Ascending aorta (tissue), 2 donors: ENCODE data around the gene LRRIQ3. TPM values are rescaled to one million over a fixed set of nuclear protein-coding genes. Genes with fewer than 3 reads are reported as not detected.

Experiments
- DNase-seq, 2 donors: peaks; one replicate each; pipeline ENCODE4 v3.0.0-alpha.2; 2019; ENCODE audit warnings: low spot score in 2 of 2
- H3K27ac ChIP-seq, 2 donors: fragments of 200-600 bp; sonication (generic); one replicate each; pipeline ENCODE4 v1.5.1; 2016 to 2017; ENCODE audit warnings: mild to moderate bottlenecking in 1 of 2
- H3K27me3 ChIP-seq: fragments of 200-600 bp; sonication (generic); one replicate; pipeline ENCODE4 v1.5.1; 2017
- H3K36me3 ChIP-seq, 2 donors: fragments of 200-600 bp; sonication (generic); one replicate each; pipeline ENCODE4 v1.5.1; 2016
- H3K4me1 ChIP-seq, 2 donors: fragments of 200-600 bp; sonication (generic); one replicate each; pipeline ENCODE4 v1.5.1; 2016 to 2017; ENCODE audit warnings: mild to moderate bottlenecking in 1 of 2
- H3K4me3 ChIP-seq, 2 donors: fragments of 200-600 bp; sonication (generic); one replicate each; pipeline ENCODE4 v1.5.1; 2016 to 2017; ENCODE audit warnings: mild to moderate bottlenecking in 1 of 2
- H3K9me3 ChIP-seq, 2 donors: fragments of 200-600 bp; sonication (generic); one replicate each; pipeline ENCODE4 v1.5.1; 2016
- CTCF ChIP-seq, 3 experiments: fragments of 200-600 bp in 2 of 3; fragments of 450-650 bp in 1 of 3; sonication (generic) in 2 of 3; IDR thresholded peaks; one replicate each; pipeline ENCODE4 v1.5.1; 2016 to 2019; ENCODE audit warnings: antibody characterized with exemption in 3 of 3, mild to moderate bottlenecking in 1 of 3, moderate library complexity in 1 of 3
- intact Hi-C: fragments of 100-400 bp; cut with DNase I; formaldehyde crosslinking; loops from one replicate; pipeline ENCODE4 v1.15.1; 2023
- total RNA-seq: library from RNA; depleted of rRNA; stranded (reverse); fragments of >200 nt; gene quantifications from one replicate; pipeline ENCODE4 v1.1.0, GENCODE V29; 2016

The LRRIQ3 gene
- total RNA-seq, 1 donor from 2014 or later = not detected

- Histone ChIP-seq H3K4me1 (no peaks in the 10 kb centered on the region), H3K36me3 (peaks cover 0 to 5% of the 10 kb centered on the region in 2 donors), H3K4me3 (no peak overlapping the region), H3K27ac (no peak overlapping the region), H3K27me3 (no peaks in the 10 kb centered on the region), H3K9me3 (no peaks in the 10 kb centered on the region)
- no peak for TF ChIP-seq CTCF (IDR thresholded peaks at IDR 0.05)
- no peak for DNase-seq
- intact Hi-C loops = no loop called here
Observed at GRCh38 chr1:74236440-74236839, 38.5 kb upstream of the LRRIQ3 start.

- intact Hi-C loops = no loop called here
- Histone ChIP-seq H3K9me3 (no peaks in the 10 kb centered on the region), H3K27me3 (no peaks in the 10 kb centered on the region), H3K36me3 (peaks cover 0 to 5% of the 10 kb centered on the region in 2 donors), H3K4me1 (no peaks in the 10 kb centered on the region), H3K27ac (no peak within 1 kb of the TSS), H3K4me3 (no peak within 1 kb of the TSS)
- no peak for TF ChIP-seq CTCF (IDR thresholded peaks at IDR 0.05)
- DNase-seq = no peak
Observed at GRCh38 chr1:74235153-74235552, 37.2 kb upstream of the LRRIQ3 start, which contains the start of gene TNNI3K. Gene TNNI3K, plus strand, starts transcription at chr1:74235387. Its CDS starts 65 bp downstream, at chr1:74235452.

- intact Hi-C loops = no loop called here
- TF ChIP-seq CTCF (IDR thresholded peaks at IDR 0.05) = no peak
- no peak overlapping the region for H3K27ac ChIP-seq
Observed at GRCh38 chr1:74223453-74223852, 25.5 kb upstream of the LRRIQ3 start.

GRCh38 chr1:74222701-74223100 is 24.7 kb upstream of the LRRIQ3 start:
- Histone ChIP-seq H3K4me3 (no peak overlapping the region), H3K27me3 (no peaks in the 10 kb centered on the region), H3K27ac (no peak overlapping the region), H3K36me3 (peaks cover 0 to 8% of the 10 kb centered on the region in 2 donors), H3K4me1 (no peaks in the 10 kb centered on the region), H3K9me3 (peaks cover 2 to 50% of the 10 kb centered on the region in 2 donors)
- no peak for TF ChIP-seq CTCF (IDR thresholded peaks at IDR 0.05)
- intact Hi-C loops = no loop called here
- no peak for DNase-seq

More at GRCh38 chr1:74223453-74223852, 25.5 kb upstream of the LRRIQ3 start:
- Histone ChIP-seq H3K9me3 (peaks cover 3 to 58% of the 10 kb centered on the region in 2 donors), H3K4me3 (no peak overlapping the region), H3K27me3 (no peaks in the 10 kb centered on the region), H3K4me1 (no peaks in the 10 kb centered on the region), H3K36me3 (peaks cover 0 to 8% of the 10 kb centered on the region in 2 donors)
- DNase-seq = no peak

GRCh38 chr1:74215229-74215628 is 17.3 kb upstream of the LRRIQ3 start:
- H3K27ac ChIP-seq = no peak overlapping the region
- DNase-seq = no peak
- TF ChIP-seq CTCF (IDR thresholded peaks at IDR 0.05) = no peak
- no peaks in the 10 kb centered on the region for H3K27me3 ChIP-seq
- no peaks in the 10 kb centered on the region for H3K36me3 ChIP-seq
- H3K4me1 ChIP-seq = no peaks in the 10 kb centered on the region
- H3K9me3 ChIP-seq = no peaks in the 10 kb centered on the region
- intact Hi-C loops = no loop called here
- no peak overlapping the region for H3K4me3 ChIP-seq

- DNase-seq = no peak
Observed at GRCh38 chr1:74205266-74205665, 7.3 kb upstream of the LRRIQ3 start.

More at GRCh38 chr1:74205266-74205665, 7.3 kb upstream of the LRRIQ3 start:
- no peaks in the 10 kb centered on the region for H3K9me3 ChIP-seq
- peaks cover 6 to 36% of the 10 kb centered on the region in 2 donors for H3K36me3 ChIP-seq
- no peaks in the 10 kb centered on the region for H3K27me3 ChIP-seq
- no peak overlapping the region for H3K27ac ChIP-seq
- H3K4me3 ChIP-seq = no peak overlapping the region
- no peaks in the 10 kb centered on the region for H3K4me1 ChIP-seq
- intact Hi-C loops = no loop called here
- TF ChIP-seq CTCF (IDR thresholded peaks at IDR 0.05) = no peak
